Measurements from ENCODE around the gene MMP14.
A peak's percentile ranks its signal among the peaks of the same experiment; 100 is the strongest.
"Not testable (repeated sequence)": the region's sequence is repeated elsewhere in the genome, so short reads cannot be mapped to it uniquely, and the experiment has no call there.

The MMP14 gene

DNA sequence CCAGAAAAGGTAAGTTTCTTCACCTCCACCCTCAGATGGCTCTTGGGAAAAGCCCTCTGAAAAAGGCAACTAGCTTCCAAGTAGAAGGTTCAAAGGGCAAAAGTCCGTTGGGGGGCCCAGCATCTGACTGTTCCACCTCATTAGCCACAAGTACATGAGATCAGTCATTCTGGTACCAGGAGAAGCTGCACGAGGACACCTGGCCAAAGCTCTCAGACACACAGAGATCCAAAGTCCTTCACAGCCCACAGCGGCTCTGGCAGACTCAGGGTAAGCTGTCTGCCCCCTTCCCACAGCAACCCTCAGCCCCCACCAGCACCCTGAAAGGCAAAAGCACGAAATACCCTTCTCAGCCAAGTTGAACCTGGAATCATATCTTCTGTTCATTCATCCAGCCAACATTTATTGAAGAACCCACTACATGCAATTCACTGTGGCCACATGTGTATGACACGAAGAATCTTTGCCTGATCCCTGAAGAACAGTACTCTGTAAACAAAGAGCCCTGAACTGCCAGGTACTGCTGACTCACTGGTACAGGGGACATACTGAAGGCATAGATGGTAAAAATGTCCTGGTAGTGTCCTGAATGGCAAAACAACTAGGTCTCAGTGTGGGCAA is 40.2 kb upstream of the MMP14 start:
- no peaks in the 10 kb centered on the region for H3K9me3 ChIP-seq (ENCODE audit: insufficient read depth, low read length)
- peak overlapping the region; percentile 32 for H3K9ac ChIP-seq (ENCODE audit: insufficient read length, low read depth)
- H3K36me3 ChIP-seq (ENCODE audit: insufficient read depth, insufficient read length, low read length), result no peaks in the 10 kb centered on the region
- H3K4me3 ChIP-seq (ENCODE audit: insufficient read length, low read depth), result no peak overlapping the region
- DNase-seq (ENCODE audit: low read depth, low spot score), result no peak
- peaks cover 3% of the 10 kb centered on the region for H3K4me1 ChIP-seq (ENCODE audit: insufficient read depth, insufficient read length)
- TF ChIP-seq SUZ12 (IDR thresholded peaks at IDR 0.05; ENCODE audit: extremely low read depth, insufficient read depth, insufficient read length) (no peak), ZNF274 (IDR thresholded peaks at IDR 0.05; ENCODE audit: low read depth, low read length) (no peak), YY1 (IDR thresholded peaks at IDR 0.05; ENCODE audit: insufficient read depth, insufficient read length) (no peak)
- no peaks in the 10 kb centered on the region for H3K27me3 ChIP-seq (ENCODE audit: insufficient read depth, insufficient read length)

DNA sequence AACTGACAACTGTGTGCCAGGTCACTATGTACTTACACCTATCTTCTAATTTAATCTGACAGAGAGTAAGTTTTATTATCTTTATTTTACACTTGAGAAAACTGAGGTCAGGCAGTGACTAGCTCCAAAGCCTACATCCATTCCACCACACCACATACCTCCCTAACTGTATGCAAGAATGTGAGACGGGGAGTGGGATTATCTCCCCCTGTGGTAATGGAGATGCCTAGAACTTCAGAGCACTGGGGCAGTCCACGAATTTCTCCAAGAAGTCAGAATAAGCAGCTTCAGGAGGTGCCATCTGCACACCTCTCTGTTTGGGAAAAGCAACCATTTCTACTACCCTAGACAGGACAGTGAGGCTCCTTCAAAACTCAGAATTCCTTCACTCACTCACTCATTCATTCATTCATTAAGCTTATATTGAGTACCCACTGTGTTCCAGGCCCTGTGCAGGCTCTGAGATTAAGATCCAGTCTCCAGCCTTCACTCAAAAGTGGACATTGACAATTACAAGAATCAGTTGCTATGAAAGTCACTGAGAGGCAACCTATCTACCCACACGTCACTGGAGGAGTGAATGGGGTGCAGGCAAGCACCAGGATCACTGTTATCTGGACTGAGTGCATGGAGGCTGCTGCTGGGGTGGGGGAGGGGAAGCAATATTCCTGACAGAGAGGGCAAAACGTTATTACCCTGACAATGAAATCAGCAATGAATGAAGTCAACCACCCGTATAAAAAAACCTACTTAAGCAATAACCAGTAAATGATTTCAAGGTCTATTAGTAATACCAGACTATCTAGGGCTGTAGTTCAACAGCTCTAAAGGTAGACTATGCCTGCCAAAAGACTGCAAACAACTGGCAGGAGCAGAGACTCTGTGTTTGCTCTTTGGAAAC is 39.1 kb upstream of the MMP14 start:
- peaks cover 3% of the 10 kb centered on the region for H3K4me1 ChIP-seq (ENCODE audit: insufficient read depth, insufficient read length)
- H3K27me3 ChIP-seq (ENCODE audit: insufficient read depth, insufficient read length), result no peaks in the 10 kb centered on the region
- H3K4me3 ChIP-seq (ENCODE audit: insufficient read length, low read depth), result no peak overlapping the region
- TF ChIP-seq SUZ12 (IDR thresholded peaks at IDR 0.05; ENCODE audit: extremely low read depth, insufficient read depth, insufficient read length) (no peak), ZNF274 (IDR thresholded peaks at IDR 0.05; ENCODE audit: low read depth, low read length) (no peak), YY1 (IDR thresholded peaks at IDR 0.05; ENCODE audit: insufficient read depth, insufficient read length) (no peak)
- DNase-seq (ENCODE audit: low read depth, low spot score), result no peak
- H3K9me3 ChIP-seq (ENCODE audit: insufficient read depth, low read length), result no peaks in the 10 kb centered on the region
- H3K9ac ChIP-seq (ENCODE audit: insufficient read length, low read depth), result no peak overlapping the region
- no peaks in the 10 kb centered on the region for H3K36me3 ChIP-seq (ENCODE audit: insufficient read depth, insufficient read length, low read length)

DNA sequence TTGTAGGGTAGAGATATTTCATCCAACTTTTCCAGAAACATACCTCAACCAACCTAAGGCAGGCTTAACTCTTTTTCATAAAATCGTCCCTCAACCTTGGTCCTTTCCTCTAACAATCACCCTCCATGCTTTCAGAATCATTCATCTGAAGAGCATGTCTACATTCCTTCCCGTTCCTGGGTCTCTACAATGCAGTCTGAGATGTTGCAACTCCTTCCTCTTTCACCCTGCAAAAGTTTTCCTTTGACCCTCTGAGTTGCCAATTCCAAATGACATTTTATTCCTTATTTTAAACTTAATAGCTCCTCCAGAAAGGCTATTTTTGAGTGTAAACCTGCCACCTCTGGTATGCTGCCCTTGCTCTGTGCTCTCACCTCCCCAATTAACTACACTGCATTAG is 37.9 kb upstream of the MMP14 start:
- no peak for DNase-seq (ENCODE audit: low read depth, low spot score)
- Histone ChIP-seq H3K27me3 (ENCODE audit: insufficient read depth, insufficient read length) (no peaks in the 10 kb centered on the region), H3K9me3 (ENCODE audit: insufficient read depth, low read length) (no peaks in the 10 kb centered on the region), H3K36me3 (ENCODE audit: insufficient read depth, insufficient read length, low read length) (no peaks in the 10 kb centered on the region), H3K4me1 (ENCODE audit: insufficient read depth, insufficient read length) (peaks cover 3% of the 10 kb centered on the region), H3K9ac (ENCODE audit: insufficient read length, low read depth) (no peak overlapping the region), H3K4me3 (ENCODE audit: insufficient read length, low read depth) (no peak overlapping the region)
- TF ChIP-seq ZNF274 (IDR thresholded peaks at IDR 0.05; ENCODE audit: low read depth, low read length) (no peak), SUZ12 (IDR thresholded peaks at IDR 0.05; ENCODE audit: extremely low read depth, insufficient read depth, insufficient read length) (no peak), YY1 (IDR thresholded peaks at IDR 0.05; ENCODE audit: insufficient read depth, insufficient read length) (no peak)

DNA sequence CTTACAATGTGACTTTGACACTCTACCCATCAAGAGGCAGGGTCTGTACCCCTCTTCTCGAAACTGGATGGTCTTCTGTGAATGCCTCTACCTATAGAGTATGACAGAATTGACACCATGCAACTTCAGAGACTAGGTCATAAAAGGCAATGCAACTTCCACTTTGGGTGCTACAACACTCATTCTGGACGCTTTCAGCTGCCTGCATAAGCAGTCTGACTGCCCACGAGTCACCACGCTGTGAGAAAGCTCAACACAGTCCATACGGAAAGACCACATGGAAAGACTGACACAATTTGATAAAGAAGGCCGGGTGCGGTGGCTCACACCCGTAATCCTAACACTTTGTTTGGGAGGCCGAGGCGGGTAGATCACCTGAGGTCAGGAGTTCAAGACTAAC is 36.0 kb upstream of the MMP14 start:
- TF ChIP-seq ZNF274 (IDR thresholded peaks at IDR 0.05; ENCODE audit: low read depth, low read length) (no peak), YY1 (IDR thresholded peaks at IDR 0.05; ENCODE audit: insufficient read depth, insufficient read length) (no peak), SUZ12 (IDR thresholded peaks at IDR 0.05; ENCODE audit: extremely low read depth, insufficient read depth, insufficient read length) (no peak)
- H3K4me3 ChIP-seq (ENCODE audit: insufficient read length, low read depth), result no peak overlapping the region
- peaks cover 3% of the 10 kb centered on the region for H3K4me1 ChIP-seq (ENCODE audit: insufficient read depth, insufficient read length)
- no peaks in the 10 kb centered on the region for H3K27me3 ChIP-seq (ENCODE audit: insufficient read depth, insufficient read length)
- no peak overlapping the region for H3K9ac ChIP-seq (ENCODE audit: insufficient read length, low read depth)
- no peaks in the 10 kb centered on the region for H3K36me3 ChIP-seq (ENCODE audit: insufficient read depth, insufficient read length, low read length)
- no peaks in the 10 kb centered on the region for H3K9me3 ChIP-seq (ENCODE audit: insufficient read depth, low read length)
- no peak for DNase-seq (ENCODE audit: low read depth, low spot score)

DNA sequence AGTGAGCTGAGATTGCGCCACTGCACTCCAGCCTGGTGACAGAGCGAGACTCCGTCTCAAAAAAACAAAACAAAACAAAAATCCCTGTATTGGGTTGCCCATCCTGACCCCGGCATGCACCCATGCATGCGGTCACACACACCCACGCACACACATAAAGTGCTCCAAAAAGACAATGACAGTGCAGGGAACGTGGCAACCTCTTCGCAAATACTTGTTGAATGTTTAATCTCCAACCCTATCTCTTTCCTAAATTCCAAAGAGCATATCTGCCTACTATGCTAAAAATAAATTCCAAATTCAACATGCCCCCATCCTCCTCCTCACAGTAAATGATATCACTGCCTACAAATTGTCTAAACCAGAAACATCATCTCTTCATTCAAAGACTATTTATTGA is 34.7 kb upstream of the MMP14 start:
- TF ChIP-seq ZNF274 (IDR thresholded peaks at IDR 0.05; ENCODE audit: low read depth, low read length), result no peak
- no peak for TF ChIP-seq YY1 (IDR thresholded peaks at IDR 0.05; ENCODE audit: insufficient read depth, insufficient read length)
- TF ChIP-seq SUZ12 (IDR thresholded peaks at IDR 0.05; ENCODE audit: extremely low read depth, insufficient read depth, insufficient read length), result no peak
- Histone ChIP-seq H3K9ac (ENCODE audit: insufficient read length, low read depth) (no peak overlapping the region), H3K4me3 (ENCODE audit: insufficient read length, low read depth) (no peak overlapping the region), H3K36me3 (ENCODE audit: insufficient read depth, insufficient read length, low read length) (no peaks in the 10 kb centered on the region), H3K4me1 (ENCODE audit: insufficient read depth, insufficient read length) (no peaks in the 10 kb centered on the region), H3K9me3 (ENCODE audit: insufficient read depth, low read length) (no peaks in the 10 kb centered on the region), H3K27me3 (ENCODE audit: insufficient read depth, insufficient read length) (no peaks in the 10 kb centered on the region)
- no peak for DNase-seq (ENCODE audit: low read depth, low spot score)

DNA sequence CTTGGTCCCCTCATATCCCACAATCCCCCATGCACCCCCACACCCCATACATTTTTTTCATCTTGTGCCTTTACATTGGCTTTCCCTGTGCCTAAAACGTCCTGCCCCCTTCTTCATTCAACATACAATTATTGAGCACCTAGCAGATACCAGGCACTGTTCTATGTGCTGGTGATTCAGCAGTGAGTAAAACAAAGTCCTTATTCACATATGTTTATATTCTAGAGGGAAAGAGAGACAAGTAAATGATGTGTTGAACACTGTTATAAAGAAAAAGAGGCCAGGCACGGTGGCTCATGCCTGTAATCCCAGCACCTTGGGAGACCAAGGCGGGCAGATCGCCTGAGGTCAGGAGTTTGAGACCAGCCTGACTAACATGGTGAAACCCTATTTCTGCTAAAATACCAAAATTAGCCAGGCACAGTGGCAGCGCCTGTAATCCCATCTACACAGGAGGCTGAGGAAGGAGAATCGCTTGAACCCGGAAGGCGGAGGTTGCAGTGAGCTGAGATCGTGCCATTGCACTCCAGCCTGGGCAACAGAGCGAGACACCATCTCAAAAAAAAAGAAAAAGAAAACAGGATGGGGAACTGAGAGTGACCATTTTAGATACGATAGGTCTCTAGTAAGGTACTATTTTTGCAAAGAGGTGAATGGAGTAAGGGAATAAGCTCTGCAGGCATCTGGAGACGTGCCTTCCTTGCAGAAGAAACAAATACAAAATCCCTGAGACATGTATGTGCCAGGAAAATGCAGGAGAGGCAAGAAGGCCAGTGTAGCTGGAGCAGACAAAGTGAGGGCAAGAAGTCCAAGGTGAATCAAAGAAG is 33.3 kb upstream of the MMP14 start:
- no peak overlapping the region for H3K4me3 ChIP-seq (ENCODE audit: insufficient read length, low read depth)
- TF ChIP-seq ZNF274 (IDR thresholded peaks at IDR 0.05; ENCODE audit: low read depth, low read length), result no peak
- no peak for TF ChIP-seq YY1 (IDR thresholded peaks at IDR 0.05; ENCODE audit: insufficient read depth, insufficient read length)
- TF ChIP-seq SUZ12 (IDR thresholded peaks at IDR 0.05; ENCODE audit: extremely low read depth, insufficient read depth, insufficient read length), result no peak
- no peaks in the 10 kb centered on the region for H3K36me3 ChIP-seq (ENCODE audit: insufficient read depth, insufficient read length, low read length)
- no peaks in the 10 kb centered on the region for H3K9me3 ChIP-seq (ENCODE audit: insufficient read depth, low read length)
- H3K27me3 ChIP-seq (ENCODE audit: insufficient read depth, insufficient read length), result no peaks in the 10 kb centered on the region
- H3K9ac ChIP-seq (ENCODE audit: insufficient read length, low read depth), result no peak overlapping the region
- DNase-seq (ENCODE audit: low read depth, low spot score), result no peak
- H3K4me1 ChIP-seq (ENCODE audit: insufficient read depth, insufficient read length), result no peaks in the 10 kb centered on the region

DNA sequence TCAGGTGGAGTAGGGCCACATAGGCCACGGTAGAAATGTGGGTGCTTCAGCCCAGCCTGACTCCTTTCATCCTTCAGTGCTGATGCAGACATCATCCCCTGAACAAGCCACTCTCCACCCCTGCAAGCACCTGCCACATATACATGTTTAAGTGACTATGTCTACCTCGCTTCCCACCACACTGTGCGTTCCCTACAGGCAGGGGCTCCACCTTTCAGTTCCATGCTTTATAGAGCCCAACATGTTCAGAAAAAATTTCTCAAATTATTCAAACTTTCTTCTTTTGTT is 32.8 kb upstream of the MMP14 start:
- H3K9ac ChIP-seq (ENCODE audit: insufficient read length, low read depth), result no peak overlapping the region
- H3K27me3 ChIP-seq (ENCODE audit: insufficient read depth, insufficient read length), result no peaks in the 10 kb centered on the region
- no peak for DNase-seq (ENCODE audit: low read depth, low spot score)
- H3K9me3 ChIP-seq (ENCODE audit: insufficient read depth, low read length), result no peaks in the 10 kb centered on the region
- no peak overlapping the region for H3K4me3 ChIP-seq (ENCODE audit: insufficient read length, low read depth)
- TF ChIP-seq SUZ12 (IDR thresholded peaks at IDR 0.05; ENCODE audit: extremely low read depth, insufficient read depth, insufficient read length), result no peak
- no peak for TF ChIP-seq YY1 (IDR thresholded peaks at IDR 0.05; ENCODE audit: insufficient read depth, insufficient read length)
- TF ChIP-seq ZNF274 (IDR thresholded peaks at IDR 0.05; ENCODE audit: low read depth, low read length), result no peak
- H3K4me1 ChIP-seq (ENCODE audit: insufficient read depth, insufficient read length), result no peaks in the 10 kb centered on the region
- H3K36me3 ChIP-seq (ENCODE audit: insufficient read depth, insufficient read length, low read length), result no peaks in the 10 kb centered on the region

DNA sequence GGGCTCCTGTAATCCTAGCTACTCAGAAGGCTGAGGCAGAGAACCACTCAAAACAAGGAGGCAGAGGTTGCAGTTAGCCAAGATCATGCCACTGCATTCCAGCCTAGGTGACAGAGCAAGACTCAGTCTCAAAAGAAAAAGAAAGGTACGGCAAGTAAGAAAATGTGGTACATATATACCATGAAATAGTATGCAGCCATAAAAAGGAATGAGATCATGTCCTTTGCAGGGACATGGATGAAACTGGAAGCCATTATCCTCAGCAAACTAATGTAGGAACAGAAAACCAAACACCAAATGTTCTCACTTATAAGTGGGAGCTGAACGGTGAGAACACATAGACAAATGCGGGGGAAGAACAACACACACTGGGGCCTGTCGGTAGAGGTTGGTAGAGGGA is 31.1 kb upstream of the MMP14 start:
- not testable (repeated sequence) for H3K9ac ChIP-seq (ENCODE audit: insufficient read length, low read depth); DNase-seq (ENCODE audit: low read depth, low spot score); H3K27me3 ChIP-seq (ENCODE audit: insufficient read depth, insufficient read length); H3K4me1 ChIP-seq (ENCODE audit: insufficient read depth, insufficient read length); H3K4me3 ChIP-seq (ENCODE audit: insufficient read length, low read depth); H3K9me3 ChIP-seq (ENCODE audit: insufficient read depth, low read length); H3K36me3 ChIP-seq (ENCODE audit: insufficient read depth, insufficient read length, low read length)
